Memory B cell (primary cell): Measurements from ENCODE around the gene ZBTB16.

Experiments used
- ATAC-seq: fragments of 150-1000 bp; cut with Tn5 transposase; 2 replicates; pipeline ENCODE4 v1.10.0; 2021; ENCODE audit warnings: low read depth, mild to moderate bottlenecking, moderate library complexity
- DNase-seq, 2 donors: peaks; one replicate each; pipeline ENCODE4 v3.0.0; 2022; ENCODE audit warnings: low spot score in 2 of 2
- H3K27ac Mint-ChIP-seq: one replicate; pipeline ENCODE4 v1.8.0; 2022; ENCODE audit warnings: mild to moderate bottlenecking, moderate library complexity, mixed read lengths
- H3K27me3 Mint-ChIP-seq: one replicate; pipeline ENCODE4 v1.8.0; 2022; ENCODE audit warnings: mixed read lengths
- H3K36me3 Mint-ChIP-seq: one replicate; pipeline ENCODE4 v1.8.0; 2022; ENCODE audit warnings: mild to moderate bottlenecking, mixed read lengths
- H3K4me1 Mint-ChIP-seq: one replicate; pipeline ENCODE4 v1.8.0; 2022; ENCODE audit warnings: mixed read lengths
- H3K4me3 Mint-ChIP-seq: one replicate; pipeline ENCODE4 v1.8.0; 2022; ENCODE audit warnings: mild to moderate bottlenecking, moderate library complexity, mixed read lengths
- H3K9me3 Mint-ChIP-seq: one replicate; pipeline ENCODE4 v1.8.0; 2022; ENCODE audit warnings: mixed read lengths

ZBTB16 gene

DNA sequence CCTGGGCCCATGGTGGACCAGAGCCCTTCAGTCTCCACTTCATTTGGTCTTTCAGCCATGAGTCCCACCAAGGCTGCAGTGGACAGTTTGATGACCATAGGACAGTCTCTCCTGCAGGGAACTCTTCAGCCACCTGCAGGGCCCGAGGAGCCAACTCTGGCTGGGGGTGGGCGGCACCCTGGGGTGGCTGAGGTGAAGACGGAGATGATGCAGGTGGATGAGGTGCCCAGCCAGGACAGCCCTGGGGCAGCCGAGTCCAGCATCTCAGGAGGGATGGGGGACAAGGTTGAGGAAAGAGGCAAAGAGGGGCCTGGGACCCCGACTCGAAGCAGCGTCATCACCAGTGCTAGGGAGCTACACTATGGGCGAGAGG lies 4.3 kb downstream of the ZBTB16 start:
- no peak overlapping the region for H3K27ac Mint-ChIP-seq
- H3K9me3 Mint-ChIP-seq: no peaks in the 10 kb centered on the region
- peaks cover 11% of the 10 kb centered on the region for H3K27me3 Mint-ChIP-seq
- H3K4me1 Mint-ChIP-seq: peaks cover 9% of the 10 kb centered on the region
- H3K36me3 Mint-ChIP-seq: no peaks in the 10 kb centered on the region
- DNase-seq (no peak), ATAC-seq (no peak)
- H3K4me3 Mint-ChIP-seq: no peak overlapping the region

DNA sequence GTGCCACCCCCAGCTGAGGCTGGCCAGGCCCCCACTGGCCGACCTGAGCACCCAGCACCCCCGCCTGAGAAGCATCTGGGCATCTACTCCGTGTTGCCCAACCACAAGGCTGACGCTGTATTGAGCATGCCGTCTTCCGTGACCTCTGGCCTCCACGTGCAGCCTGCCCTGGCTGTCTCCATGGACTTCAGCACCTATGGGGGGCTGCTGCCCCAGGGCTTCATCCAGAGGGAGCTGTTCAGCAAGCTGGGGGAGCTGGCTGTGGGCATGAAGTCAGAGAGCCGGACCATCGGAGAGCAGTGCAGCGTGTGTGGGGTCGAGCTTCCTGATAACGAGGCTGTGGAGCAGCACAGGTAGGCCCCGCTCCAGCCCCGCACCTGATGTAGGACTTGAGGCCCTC lies 4.7 kb downstream of the ZBTB16 start:
- peaks cover 9% of the 10 kb centered on the region for H3K27me3 Mint-ChIP-seq
- H3K36me3 Mint-ChIP-seq: no peaks in the 10 kb centered on the region
- no peak overlapping the region for H3K4me3 Mint-ChIP-seq
- DNase-seq: no peak
- H3K4me1 Mint-ChIP-seq: peaks cover 5% of the 10 kb centered on the region
- no peak overlapping the region for H3K27ac Mint-ChIP-seq
- no peak for ATAC-seq
- H3K9me3 Mint-ChIP-seq: no peaks in the 10 kb centered on the region

DNA sequence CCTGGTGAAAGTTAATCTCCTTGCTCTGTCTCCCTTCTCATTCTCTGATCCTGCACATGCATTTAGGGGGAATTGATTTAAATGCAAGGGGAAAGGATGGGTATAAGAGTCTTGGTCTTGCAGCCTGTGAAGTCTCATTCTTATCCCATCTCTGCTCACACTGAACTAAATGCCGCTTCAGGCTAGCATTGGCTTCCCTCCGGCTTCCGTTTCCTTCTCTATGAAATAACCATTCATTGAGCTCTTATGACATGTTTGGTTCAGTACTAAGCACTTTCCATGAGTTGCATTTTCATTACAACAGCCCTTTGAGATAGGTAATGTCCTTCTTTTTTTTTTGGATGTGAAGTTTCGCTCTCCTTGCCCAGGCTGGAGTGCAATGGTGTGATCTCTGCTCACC lies 5.6 kb downstream of the ZBTB16 start:
- DNase-seq (no peak), ATAC-seq (no peak)
- H3K4me3 Mint-ChIP-seq: no peak overlapping the region
- H3K4me1 Mint-ChIP-seq: peaks cover 2% of the 10 kb centered on the region
- no peaks in the 10 kb centered on the region for H3K9me3 Mint-ChIP-seq
- no peaks in the 10 kb centered on the region for H3K36me3 Mint-ChIP-seq
- peaks cover 7% of the 10 kb centered on the region for H3K27me3 Mint-ChIP-seq
- H3K27ac Mint-ChIP-seq: no peak overlapping the region

GRCh38 chr11:114066046-114066648 lies 6.6 kb downstream of the ZBTB16 start:
- no peaks in the 10 kb centered on the region for H3K4me1 Mint-ChIP-seq
- no peak overlapping the region for H3K27ac Mint-ChIP-seq
- H3K36me3 Mint-ChIP-seq: no peaks in the 10 kb centered on the region
- DNase-seq: no peak
- ATAC-seq: no peak
- H3K27me3 Mint-ChIP-seq: peaks cover 5% of the 10 kb centered on the region
- H3K9me3 Mint-ChIP-seq: no peaks in the 10 kb centered on the region
- no peak overlapping the region for H3K4me3 Mint-ChIP-seq

DNA sequence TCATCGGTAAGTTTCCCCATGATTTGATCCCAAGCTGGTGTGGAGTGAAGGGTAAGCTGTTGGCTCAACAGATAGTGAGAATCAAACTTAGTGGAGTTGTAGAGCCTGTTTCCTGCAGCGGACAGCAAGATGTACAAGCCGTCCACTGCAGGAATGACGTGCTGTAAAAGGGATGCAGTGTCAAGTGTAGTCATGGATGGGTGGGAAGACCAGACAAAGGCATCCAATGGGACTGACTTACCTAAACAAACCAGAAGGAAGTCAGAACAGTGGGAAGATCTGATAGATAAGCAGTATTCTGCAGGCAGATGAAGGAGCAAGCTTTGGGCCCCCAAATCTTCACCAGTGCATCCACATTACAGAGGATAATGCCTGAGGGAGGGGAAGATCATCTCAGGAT lies 8.8 kb downstream of the ZBTB16 start:
- no peaks in the 10 kb centered on the region for H3K9me3 Mint-ChIP-seq
- H3K4me3 Mint-ChIP-seq: no peak overlapping the region
- no peaks in the 10 kb centered on the region for H3K4me1 Mint-ChIP-seq
- H3K27ac Mint-ChIP-seq: no peak overlapping the region
- ATAC-seq (no peak), DNase-seq (no peak)
- peaks cover 5% of the 10 kb centered on the region for H3K27me3 Mint-ChIP-seq
- no peaks in the 10 kb centered on the region for H3K36me3 Mint-ChIP-seq

DNA sequence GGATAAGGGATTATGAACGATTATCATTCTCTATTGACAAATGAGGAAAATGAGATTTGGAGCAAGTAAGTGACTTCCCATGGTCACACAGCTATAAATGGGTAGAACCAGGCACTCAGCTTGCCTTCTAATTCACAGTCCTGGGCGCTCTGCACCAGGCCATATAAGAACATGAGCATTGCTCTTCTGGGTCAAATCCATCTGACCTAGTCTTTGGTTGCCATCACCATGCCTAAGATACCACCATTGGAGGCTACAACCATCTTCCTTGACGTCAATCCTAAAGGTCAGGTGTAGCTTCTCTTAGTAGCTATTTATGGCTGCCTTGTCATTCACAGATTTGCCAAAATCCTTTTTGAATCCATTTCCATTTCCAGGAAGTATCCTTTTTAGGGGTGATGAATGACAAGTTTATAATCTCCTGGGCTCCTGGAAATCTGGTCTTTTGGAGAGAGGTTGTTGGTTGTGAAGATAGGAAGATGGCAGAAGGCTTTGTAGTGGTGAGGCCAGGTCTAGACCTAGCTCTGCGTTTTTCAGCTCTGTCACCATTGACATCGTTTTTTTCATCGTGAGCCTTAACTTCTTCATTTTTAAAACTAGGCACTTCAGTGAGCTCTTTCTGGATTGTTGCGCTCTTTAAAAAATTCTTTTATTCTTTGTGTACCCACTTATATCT lies 11.1 kb downstream of the ZBTB16 start:
- Mint-ChIP-seq H3K27ac (no peak overlapping the region), H3K4me1 (peaks cover 4% of the 10 kb centered on the region), H3K4me3 (no peak overlapping the region)

DNA sequence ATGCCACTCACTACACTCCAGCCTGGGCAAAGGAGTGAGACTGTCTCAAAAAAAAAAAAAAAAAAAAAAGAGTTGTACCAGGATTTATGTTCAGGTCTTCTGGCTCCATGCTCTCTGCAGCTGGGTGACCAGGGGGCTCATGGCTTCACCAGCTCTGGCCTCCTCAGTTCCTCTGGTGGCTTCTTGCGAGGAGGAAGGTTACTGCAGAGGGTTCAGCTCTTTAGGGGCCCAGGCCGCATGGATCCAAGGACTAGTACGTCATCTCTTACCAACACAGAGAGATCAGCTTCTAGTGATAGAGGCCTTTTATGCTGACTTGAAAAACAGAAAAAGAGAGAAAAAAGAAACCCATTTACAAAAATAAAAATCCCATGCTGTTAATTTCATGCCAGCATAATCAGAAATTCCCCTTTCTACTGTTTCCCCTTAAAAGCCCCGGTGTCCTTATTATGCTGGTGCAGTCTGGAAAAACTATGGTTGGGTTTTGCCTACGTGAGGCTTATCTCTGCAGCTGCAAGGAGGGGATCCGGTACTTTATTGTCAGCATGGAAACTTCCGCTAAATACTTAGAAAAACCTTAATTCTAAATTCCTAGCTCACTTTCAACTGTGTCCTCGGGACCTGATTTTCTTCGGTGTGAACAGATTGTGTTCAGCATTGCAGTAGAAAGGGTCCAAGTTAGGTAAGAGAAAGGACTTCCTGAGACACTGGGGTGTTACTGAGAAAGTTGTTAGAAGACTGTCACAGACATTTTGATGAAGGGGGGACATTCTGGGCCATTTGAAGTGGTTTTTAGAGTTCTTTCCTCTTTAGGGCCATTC lies 13.7 kb downstream of the ZBTB16 start:
- Mint-ChIP-seq H3K27me3 (peaks cover 15% of the 10 kb centered on the region), H3K36me3 (no peaks in the 10 kb centered on the region), H3K9me3 (no peaks in the 10 kb centered on the region), H3K4me1 (peaks cover 16% of the 10 kb centered on the region), H3K27ac (no peak overlapping the region), H3K4me3 (no peak overlapping the region)
- no peak for ATAC-seq
- DNase-seq: no peak

More for the DNA sequence above, 11.1 kb downstream of the ZBTB16 start:
- no peaks in the 10 kb centered on the region for H3K36me3 Mint-ChIP-seq
- ATAC-seq: no peak
- no peak for DNase-seq
- no peaks in the 10 kb centered on the region for H3K9me3 Mint-ChIP-seq
- H3K27me3 Mint-ChIP-seq: peaks cover 11% of the 10 kb centered on the region

- H3K4me3 Mint-ChIP-seq: no peak overlapping the region
- H3K4me1 Mint-ChIP-seq: peaks cover 18% of the 10 kb centered on the region
- ATAC-seq: no peak
- no peaks in the 10 kb centered on the region for H3K9me3 Mint-ChIP-seq
- no peak for DNase-seq
- no peaks in the 10 kb centered on the region for H3K36me3 Mint-ChIP-seq
- no peak overlapping the region for H3K27ac Mint-ChIP-seq
- peaks cover 18% of the 10 kb centered on the region for H3K27me3 Mint-ChIP-seq
Measured at GRCh38 chr11:114073828-114074381, 14.4 kb downstream of the ZBTB16 start.

DNA sequence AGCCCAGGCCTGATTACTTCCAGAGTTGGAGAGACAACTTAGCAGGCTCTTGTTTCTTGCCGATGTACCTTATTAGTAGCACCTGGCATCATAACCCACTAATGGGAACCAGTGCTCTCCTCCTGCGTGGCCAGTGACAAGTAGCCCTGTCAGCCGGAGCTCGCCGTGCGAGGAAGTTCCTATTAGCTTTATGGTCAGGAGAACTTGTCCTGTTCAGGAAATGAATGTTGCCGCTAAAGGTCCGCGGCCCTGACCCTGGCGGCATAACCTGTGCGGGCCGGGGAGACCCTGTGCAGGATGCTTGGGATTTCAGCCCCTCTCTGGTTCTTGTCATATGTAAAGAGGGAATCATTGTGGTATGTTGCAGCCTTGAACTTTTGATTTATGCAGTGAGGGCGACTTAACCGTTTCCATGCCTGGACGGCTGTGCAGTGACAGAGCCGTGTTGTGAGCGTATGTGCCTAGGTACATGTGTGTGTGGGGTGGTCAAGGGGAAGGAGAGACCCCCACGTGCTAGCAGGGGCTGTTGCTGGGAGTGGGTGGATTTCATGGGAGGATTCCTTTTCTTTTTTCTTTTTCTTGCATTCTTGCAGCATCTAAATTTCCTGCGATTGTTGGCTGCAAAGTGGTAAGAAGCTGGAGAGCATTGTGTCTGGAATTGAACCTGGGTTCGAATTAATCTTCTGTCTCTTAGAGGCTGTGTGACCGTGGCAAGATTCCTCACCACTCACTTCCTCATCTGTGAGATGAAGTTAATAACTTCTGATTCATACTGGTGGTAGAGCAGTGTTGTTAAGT lies 15.2 kb downstream of the ZBTB16 start:
- no peak overlapping the region for H3K27ac Mint-ChIP-seq
- H3K4me3 Mint-ChIP-seq: no peak overlapping the region
- DNase-seq: no peak
- H3K9me3 Mint-ChIP-seq: no peaks in the 10 kb centered on the region
- no peak for ATAC-seq
- H3K36me3 Mint-ChIP-seq: no peaks in the 10 kb centered on the region
- peaks cover 21% of the 10 kb centered on the region for H3K27me3 Mint-ChIP-seq
- H3K4me1 Mint-ChIP-seq: peaks cover 18% of the 10 kb centered on the region

DNA sequence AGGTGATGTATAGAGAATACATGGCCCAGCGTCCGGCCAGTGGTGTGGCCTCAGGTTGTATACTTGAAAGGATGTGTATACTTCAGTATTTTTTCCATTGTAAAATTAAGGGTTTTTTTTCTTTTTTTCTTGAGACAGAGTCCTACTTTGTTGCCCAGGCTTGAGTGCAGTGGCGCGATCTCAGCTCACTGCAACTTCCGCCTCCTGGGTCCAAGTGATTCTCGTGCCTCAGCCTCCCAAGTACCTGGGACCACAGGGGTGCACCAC lies 15.8 kb downstream of the ZBTB16 start:
- Mint-ChIP-seq H3K36me3 (no peaks in the 10 kb centered on the region), H3K27me3 (peaks cover 21% of the 10 kb centered on the region), H3K4me1 (peaks cover 21% of the 10 kb centered on the region), H3K9me3 (no peaks in the 10 kb centered on the region), H3K27ac (no peak overlapping the region), H3K4me3 (no peak overlapping the region)
- no peak for DNase-seq
- no peak for ATAC-seq

GRCh38 chr11:114075891-114076441 lies 16.5 kb downstream of the ZBTB16 start:
- H3K27ac Mint-ChIP-seq: no peak overlapping the region

DNA sequence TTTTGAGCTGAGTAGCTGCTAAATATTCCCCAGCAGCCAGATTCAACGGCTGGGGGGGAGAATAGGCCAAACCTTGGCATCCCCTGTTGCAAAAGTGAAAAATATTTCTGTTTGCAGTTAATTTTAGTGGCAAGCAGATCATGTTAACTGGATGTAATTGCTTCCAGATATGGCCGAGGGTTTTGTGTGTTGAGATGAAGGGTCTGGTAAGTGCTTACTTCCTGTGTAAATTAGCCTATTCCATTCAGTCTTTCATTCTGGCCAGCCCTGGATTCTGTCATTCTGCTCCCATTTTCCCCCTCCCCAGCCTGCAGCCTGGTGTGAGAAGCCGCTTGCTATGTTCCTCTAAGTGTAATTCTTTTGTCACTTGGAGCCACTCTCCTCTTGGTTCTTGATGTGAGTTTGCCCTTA lies 17.4 kb downstream of the ZBTB16 start:
- Mint-ChIP-seq H3K36me3 (no peaks in the 10 kb centered on the region), H3K9me3 (no peaks in the 10 kb centered on the region), H3K27me3 (peaks cover 24% of the 10 kb centered on the region), H3K27ac (peak overlapping the region; percentile 43), H3K4me1 (peaks cover 22% of the 10 kb centered on the region), H3K4me3 (peak overlapping the region; percentile 72)
- DNase-seq (no peak), ATAC-seq (no peak)

More at GRCh38 chr11:114075891-114076441, 16.5 kb downstream of the ZBTB16 start:
- ATAC-seq (peak; percentile 31), DNase-seq (no peak)
- no peaks in the 10 kb centered on the region for H3K36me3 Mint-ChIP-seq
- H3K4me3 Mint-ChIP-seq: no peak overlapping the region
- H3K9me3 Mint-ChIP-seq: no peaks in the 10 kb centered on the region
- H3K4me1 Mint-ChIP-seq: peaks cover 22% of the 10 kb centered on the region
- H3K27me3 Mint-ChIP-seq: peaks cover 21% of the 10 kb centered on the region

- DNase-seq (no peak), ATAC-seq (peak; percentile 85)
- Mint-ChIP-seq H3K27ac (peak overlapping the region; percentile 43), H3K4me1 (peaks cover 22% of the 10 kb centered on the region), H3K4me3 (peak overlapping the region; percentile 72), H3K36me3 (no peaks in the 10 kb centered on the region), H3K27me3 (peaks cover 29% of the 10 kb centered on the region), H3K9me3 (no peaks in the 10 kb centered on the region)
Measured at GRCh38 chr11:114077482-114078305, 18.2 kb downstream of the ZBTB16 start.
